Fibroblast of the aortic adventitia (primary cell): Measurements from ENCODE around the gene ERC1. TPM values are rescaled to one million over a fixed set of nuclear protein-coding genes. Genes with fewer than 3 reads are reported as not detected.

Source experiments
- DNase-seq: peaks from one replicate; pipeline ENCODE4 v3.0.0-alpha.2; 2010; ENCODE audit warnings: low read depth
- H3K4me3 ChIP-seq: 2 replicates; pipeline ENCODE4 v1.5.1; 2011; ENCODE audit warnings: low read depth, mild to moderate bottlenecking, control low read depth, low read length, moderate library complexity
- CTCF ChIP-seq: IDR thresholded peaks from 2 replicates; pipeline ENCODE4 v1.5.1; 2011; ENCODE audit warnings: mild to moderate bottlenecking, low read length, control low read depth, inconsistent platforms; ENCODE audit not compliant: insufficient read depth
- total RNA-seq: library from RNA; depleted of rRNA; stranded (reverse); fragments of >200 nt; gene quantifications from 2 replicates; pipeline ENCODE4 v1.2.3, GENCODE V29; 2012; ENCODE audit warnings: low replicate concordance

Gene ERC1
- total RNA-seq, 1 donor = 50.9 TPM

GRCh38 chr12:1343422-1343821 is 352.4 kb downstream of the ERC1 start:
- TF ChIP-seq CTCF = no peak
- DNase-seq = no peak
- H3K4me3 ChIP-seq = no peak overlapping the region

GRCh38 chr12:1344245-1344644 is 353.2 kb downstream of the ERC1 start:
- H3K4me3 ChIP-seq = no peak overlapping the region
- TF ChIP-seq CTCF = no peak

GRCh38 chr12:1346126-1346525 is 355.1 kb downstream of the ERC1 start:
- peak; percentile 43 for DNase-seq
- no peak for TF ChIP-seq CTCF

More at GRCh38 chr12:1344245-1344644, 353.2 kb downstream of the ERC1 start:
- DNase-seq = no peak

GRCh38 chr12:1347294-1347693 is 356.3 kb downstream of the ERC1 start:
- DNase-seq = no peak
- no peak overlapping the region for H3K4me3 ChIP-seq
- no peak for TF ChIP-seq CTCF

More at GRCh38 chr12:1346126-1346525, 355.1 kb downstream of the ERC1 start:
- H3K4me3 ChIP-seq = no peak overlapping the region

- no peak overlapping the region for H3K4me3 ChIP-seq
- no peak for TF ChIP-seq CTCF
- DNase-seq = no peak
Observed at GRCh38 chr12:1348606-1349005, 357.6 kb downstream of the ERC1 start.

GRCh38 chr12:1350055-1350933 is 359.3 kb downstream of the ERC1 start:
- no peak overlapping the region for H3K4me3 ChIP-seq
- DNase-seq = peak; percentile 69
- TF ChIP-seq CTCF = no peak
